ENCODE measurements around the gene SLC7A14. TPM values are rescaled to one million over a fixed set of nuclear protein-coding genes. Genes with fewer than 3 reads are reported as not detected.

The SLC7A14 gene
- total RNA-seq, 1 donor from 2014 or later = 6.2 TPM

DNA sequence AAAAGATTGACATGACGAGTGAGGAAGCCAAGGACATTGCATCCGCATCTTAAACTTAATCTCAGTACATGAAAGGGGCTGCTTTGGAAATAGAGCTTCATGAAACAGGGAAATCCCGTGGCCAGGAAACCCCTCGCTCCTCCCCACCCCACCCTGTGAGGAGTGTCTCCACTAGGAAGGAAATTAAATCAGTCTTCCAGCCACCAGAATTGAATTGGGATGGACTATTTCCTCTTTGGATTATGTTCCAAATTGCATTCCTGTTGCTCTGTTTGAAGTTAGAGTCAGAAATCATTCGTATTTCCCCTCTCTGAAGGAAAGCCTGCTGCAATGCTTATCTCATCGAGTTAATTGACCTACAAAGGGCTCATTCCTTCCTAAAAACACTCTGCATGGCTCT is 131.4 kb downstream of the SLC7A14 start:
- Mint-ChIP-seq H3K27ac (ENCODE audit: unreplicated experiment) (no peak overlapping the region), H3K36me3 (ENCODE audit: unreplicated experiment) (no peaks in the 10 kb centered on the region), H3K4me3 (ENCODE audit: unreplicated experiment) (no peak overlapping the region), H3K4me1 (ENCODE audit: low read depth, unreplicated experiment) (no peaks in the 10 kb centered on the region), H3K27me3 (ENCODE audit: unreplicated experiment) (no peaks in the 10 kb centered on the region), H3K9me3 (ENCODE audit: unreplicated experiment) (peaks cover 1% of the 10 kb centered on the region)
- no peak for TF ChIP-seq CTCF (IDR thresholded peaks at IDR 0.05; ENCODE audit: partially characterized antibody, unreplicated experiment)
- DNase-seq = no peak

DNA sequence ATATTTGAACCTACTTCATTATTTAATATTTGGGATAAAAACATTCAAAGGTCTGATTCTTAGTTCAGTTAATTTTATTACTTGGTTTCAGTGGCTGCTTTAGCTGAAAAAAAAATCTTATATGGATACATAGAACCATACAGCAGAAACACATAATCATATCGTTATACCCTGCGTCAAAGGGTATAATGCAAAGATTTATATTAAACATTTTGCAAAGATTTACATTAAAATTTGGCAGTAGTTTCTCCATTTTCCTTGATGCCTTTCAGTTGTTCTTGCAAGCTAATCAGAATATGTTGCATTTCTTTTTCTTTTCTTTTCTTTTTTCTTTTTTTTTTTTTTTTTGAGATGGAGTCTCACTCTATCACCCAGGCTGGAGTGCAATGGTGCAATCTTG is 135.8 kb downstream of the SLC7A14 start:
- Mint-ChIP-seq H3K4me1 (ENCODE audit: low read depth, unreplicated experiment) (no peaks in the 10 kb centered on the region), H3K27me3 (ENCODE audit: unreplicated experiment) (no peaks in the 10 kb centered on the region), H3K36me3 (ENCODE audit: unreplicated experiment) (no peaks in the 10 kb centered on the region), H3K9me3 (ENCODE audit: unreplicated experiment) (peaks cover 1% of the 10 kb centered on the region), H3K4me3 (ENCODE audit: unreplicated experiment) (no peak overlapping the region), H3K27ac (ENCODE audit: unreplicated experiment) (no peak overlapping the region)
- DNase-seq = no peak
- TF ChIP-seq CTCF (IDR thresholded peaks at IDR 0.05; ENCODE audit: partially characterized antibody, unreplicated experiment) = no peak

- Mint-ChIP-seq H3K36me3 (ENCODE audit: unreplicated experiment) (no peaks in the 10 kb centered on the region), H3K27me3 (ENCODE audit: unreplicated experiment) (no peaks in the 10 kb centered on the region), H3K4me3 (ENCODE audit: unreplicated experiment) (no peak overlapping the region), H3K27ac (ENCODE audit: unreplicated experiment) (no peak overlapping the region), H3K9me3 (ENCODE audit: unreplicated experiment) (peaks cover 1% of the 10 kb centered on the region), H3K4me1 (ENCODE audit: low read depth, unreplicated experiment) (no peaks in the 10 kb centered on the region)
- DNase-seq = no peak
- TF ChIP-seq CTCF (IDR thresholded peaks at IDR 0.05; ENCODE audit: partially characterized antibody, unreplicated experiment) = no peak
Measured at GRCh38 chr3:170448584-170448983, 137.3 kb downstream of the SLC7A14 start.

DNA sequence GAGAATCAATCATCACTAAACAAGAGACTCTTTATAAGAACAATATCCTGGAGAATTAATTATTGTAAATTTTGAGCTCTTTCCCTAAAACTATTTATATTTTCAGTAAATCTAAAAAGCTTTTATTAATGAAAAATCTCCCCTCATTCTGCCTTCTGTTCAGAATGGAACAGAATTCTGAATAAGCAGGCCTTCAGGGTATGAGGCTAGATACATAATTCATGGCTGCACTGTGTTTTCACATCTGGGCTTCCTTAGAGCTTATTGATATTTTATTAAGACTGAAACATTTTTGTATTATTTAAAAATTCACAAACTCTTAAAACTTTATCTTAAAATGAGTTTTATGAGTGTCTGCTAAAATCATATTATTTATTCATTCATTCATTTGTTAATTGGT is 142.4 kb downstream of the SLC7A14 start:
- H3K27me3 Mint-ChIP-seq (ENCODE audit: unreplicated experiment) = no peaks in the 10 kb centered on the region
- H3K36me3 Mint-ChIP-seq (ENCODE audit: unreplicated experiment) = no peaks in the 10 kb centered on the region

GRCh38 chr3:170442947-170443346 is 142.9 kb downstream of the SLC7A14 start:
- no peak for TF ChIP-seq CTCF (IDR thresholded peaks at IDR 0.05; ENCODE audit: partially characterized antibody, unreplicated experiment)
- Mint-ChIP-seq H3K27ac (ENCODE audit: unreplicated experiment) (no peak overlapping the region), H3K9me3 (ENCODE audit: unreplicated experiment) (peaks cover under 1% of the 10 kb centered on the region), H3K36me3 (ENCODE audit: unreplicated experiment) (no peaks in the 10 kb centered on the region), H3K4me3 (ENCODE audit: unreplicated experiment) (no peak overlapping the region), H3K27me3 (ENCODE audit: unreplicated experiment) (no peaks in the 10 kb centered on the region), H3K4me1 (ENCODE audit: low read depth, unreplicated experiment) (no peaks in the 10 kb centered on the region)
- no peak for DNase-seq

More for the DNA sequence above, 142.4 kb downstream of the SLC7A14 start:
- no peak overlapping the region for H3K27ac Mint-ChIP-seq (ENCODE audit: unreplicated experiment)
- TF ChIP-seq CTCF (IDR thresholded peaks at IDR 0.05; ENCODE audit: partially characterized antibody, unreplicated experiment) = no peak
- peaks cover 1% of the 10 kb centered on the region for H3K9me3 Mint-ChIP-seq (ENCODE audit: unreplicated experiment)
- no peaks in the 10 kb centered on the region for H3K4me1 Mint-ChIP-seq (ENCODE audit: low read depth, unreplicated experiment)
- no peak overlapping the region for H3K4me3 Mint-ChIP-seq (ENCODE audit: unreplicated experiment)
- DNase-seq = no peak
